Ovary (tissue), 3 donors: ENCODE results near the gene DDI1.

Source experiments
- CTCF ChIP-seq, 3 donors: fragments of 450-650 bp in 2 of 3; fragments of 200-600 bp in 1 of 3; IDR thresholded peaks; one replicate each; pipeline versions ENCODE4 v1.5.1 to v1.8.0; 2016 to 2022; ENCODE audit warnings: antibody characterized with exemption in 3 of 3, mild to moderate bottlenecking in 1 of 3
- POLR2A ChIP-seq: fragments of 450-650 bp; IDR thresholded peaks from one replicate; pipeline ENCODE4 v1.6.1; 2017; ENCODE audit warnings: antibody characterized with exemption, mild to moderate bottlenecking, moderate library complexity
- donor health status: DM: no; HTN: no; CAD: no.

GRCh38 chr11:103995896-103996295 lies 40.5 kb upstream of the DDI1 start:
- no peak for TF ChIP-seq CTCF (IDR thresholded peaks at IDR 0.05)
- TF ChIP-seq POLR2A, result no peak
